Measurements from ENCODE around the gene PSMD4. TPM values are rescaled to one million over a fixed set of nuclear protein-coding genes. Genes with fewer than 3 reads are reported as not detected.

The PSMD4 gene
- polyA plus RNA-seq, 3 donors = 232 to 266 (median 252) TPM

GRCh38 chr1:151311589-151312331 is 57.2 kb downstream of the PSMD4 start:
- peak overlapping the region; percentile 58 for H3K9ac ChIP-seq (ENCODE audit: insufficient read depth, low read length, poor library complexity, severe bottlenecking)
- peaks cover 24% of the 10 kb centered on the region for H3K4me1 Mint-ChIP-seq
- no peak overlapping the region for H3K4me2 ChIP-seq (replicated peaks; ENCODE audit: extremely low read depth, low read length, poor library complexity, severe bottlenecking)
- H3K4me3 ChIP-seq (replicated peaks in 1 of 3; ENCODE audit: low read depth in 2 of 3, low read length in 3 of 3) = peak overlapping the region in 1 of 3 experiments; percentile 21
- intact Hi-C loops (cut with micrococcal nuclease) = loop anchor here in 1 of 2 donors (2.0 kb wide), 1 partner anchor 15 kb away; the partner anchor contains the start of gene PI4KB
- no peaks in the 10 kb centered on the region for H3K9me3 ChIP-seq (replicated peaks in 1 of 2; ENCODE audit: control insufficient read depth in 1 of 2, insufficient read depth in 1 of 2, low read length in 2 of 2)
- DNase-seq = peak; percentile 94 to 99 (median 96)
- WGBS (ENCODE audit: insufficient coverage) = 79% methylated on average over 4 of the region's 7 CpGs
- peaks cover 97 to 98% of the 10 kb centered on the region in 2 donors for H3K36me3 ChIP-seq (replicated peaks in 1 of 2; ENCODE audit: control insufficient read depth in 1 of 2, insufficient read depth in 2 of 2, low read length in 2 of 2)
- H3K4me3 Mint-ChIP-seq = peak overlapping the region in 1 of 2 donors; percentile 35
- peak overlapping the region; percentile 30 for H2AFZ ChIP-seq (ENCODE audit: insufficient read depth, low read depth, low read length, poor library complexity, severe bottlenecking)
- peaks cover 18% of the 10 kb centered on the region in 2 donors for H3K4me1 ChIP-seq (ENCODE audit: control insufficient read depth in 1 of 2, insufficient read depth in 2 of 2, low read length in 2 of 2)
- H3K9me3 Mint-ChIP-seq = peaks cover 0 to 5% (median 0%) of the 10 kb centered on the region in 7 donors
- H3K27me3 Mint-ChIP-seq (ENCODE audit: low read depth in 3 of 3) = peaks cover 0 to 2% (median 0%) of the 10 kb centered on the region in 3 donors
- H3K27ac Mint-ChIP-seq = peak overlapping the region; percentile 88 to 99 (median 97)
- H3K27me3 ChIP-seq (ENCODE audit: control insufficient read depth in 2 of 2, insufficient read depth in 2 of 2, low read length in 2 of 2) = no peaks in the 10 kb centered on the region
- H3K36me3 Mint-ChIP-seq = peaks cover 90 to 96% of the 10 kb centered on the region in 2 donors
- TF ChIP-seq CTCF (IDR thresholded peaks at IDR 0.05) = no peak
- peaks cover 84% of the 10 kb centered on the region for H4K20me1 ChIP-seq (ENCODE audit: insufficient read depth, low read length)
- H3K79me2 ChIP-seq (ENCODE audit: insufficient read depth, low read length) = peaks cover 73% of the 10 kb centered on the region
- H3K27ac ChIP-seq (ENCODE audit: low read depth in 1 of 2, low read length in 2 of 2) = peak overlapping the region; percentile 77 to 93

- H3K4me2 ChIP-seq (replicated peaks; ENCODE audit: extremely low read depth, low read length, poor library complexity, severe bottlenecking) = no peak overlapping the region
- peak overlapping the region; percentile 88 to 99 (median 96) for H3K27ac Mint-ChIP-seq
- intact Hi-C loops (cut with micrococcal nuclease) = no loop called here
- H2AFZ ChIP-seq (ENCODE audit: insufficient read depth, low read depth, low read length, poor library complexity, severe bottlenecking) = no peak overlapping the region
- H3K4me1 ChIP-seq (ENCODE audit: control insufficient read depth in 1 of 2, insufficient read depth in 2 of 2, low read length in 2 of 2) = peaks cover 18% of the 10 kb centered on the region in 2 donors
- H3K27ac ChIP-seq (ENCODE audit: low read depth in 1 of 2, low read length in 2 of 2) = peak overlapping the region; percentile 77 to 93
- H3K27me3 ChIP-seq (ENCODE audit: control insufficient read depth in 2 of 2, insufficient read depth in 2 of 2, low read length in 2 of 2) = no peaks in the 10 kb centered on the region
- peaks cover 86 to 94% of the 10 kb centered on the region in 2 donors for H3K36me3 Mint-ChIP-seq
- peaks cover 79% of the 10 kb centered on the region for H3K79me2 ChIP-seq (ENCODE audit: insufficient read depth, low read length)
- H3K9me3 Mint-ChIP-seq = peaks cover 0 to 5% (median 0%) of the 10 kb centered on the region in 7 donors
- peaks cover 95 to 97% of the 10 kb centered on the region in 2 donors for H3K36me3 ChIP-seq (replicated peaks in 1 of 2; ENCODE audit: control insufficient read depth in 1 of 2, insufficient read depth in 2 of 2, low read length in 2 of 2)
- no peak overlapping the region for H3K4me3 Mint-ChIP-seq
- peak overlapping the region; percentile 58 for H3K9ac ChIP-seq (ENCODE audit: insufficient read depth, low read length, poor library complexity, severe bottlenecking)
- TF ChIP-seq CTCF (IDR thresholded peaks at IDR 0.05) = no peak
- H4K20me1 ChIP-seq (ENCODE audit: insufficient read depth, low read length) = peaks cover 90% of the 10 kb centered on the region
- no peaks in the 10 kb centered on the region for H3K9me3 ChIP-seq (replicated peaks in 1 of 2; ENCODE audit: control insufficient read depth in 1 of 2, insufficient read depth in 1 of 2, low read length in 2 of 2)
- no peak overlapping the region for H3K4me3 ChIP-seq (replicated peaks in 1 of 3; ENCODE audit: low read depth in 2 of 3, low read length in 3 of 3)
- H3K4me1 Mint-ChIP-seq = peaks cover 24% of the 10 kb centered on the region
- H3K27me3 Mint-ChIP-seq (ENCODE audit: low read depth in 3 of 3) = peaks cover 0 to 2% (median 0%) of the 10 kb centered on the region in 3 donors
- peak in 1 of 3 donors; percentile 40 for DNase-seq
- WGBS (ENCODE audit: insufficient coverage) = 100% methylated on average over 1 of the region's 4 CpGs
Observed at GRCh38 chr1:151312411-151312810, 57.9 kb downstream of the PSMD4 start.
